ENCODE measurements around the gene NHEJ1.

NHEJ1 gene

DNA sequence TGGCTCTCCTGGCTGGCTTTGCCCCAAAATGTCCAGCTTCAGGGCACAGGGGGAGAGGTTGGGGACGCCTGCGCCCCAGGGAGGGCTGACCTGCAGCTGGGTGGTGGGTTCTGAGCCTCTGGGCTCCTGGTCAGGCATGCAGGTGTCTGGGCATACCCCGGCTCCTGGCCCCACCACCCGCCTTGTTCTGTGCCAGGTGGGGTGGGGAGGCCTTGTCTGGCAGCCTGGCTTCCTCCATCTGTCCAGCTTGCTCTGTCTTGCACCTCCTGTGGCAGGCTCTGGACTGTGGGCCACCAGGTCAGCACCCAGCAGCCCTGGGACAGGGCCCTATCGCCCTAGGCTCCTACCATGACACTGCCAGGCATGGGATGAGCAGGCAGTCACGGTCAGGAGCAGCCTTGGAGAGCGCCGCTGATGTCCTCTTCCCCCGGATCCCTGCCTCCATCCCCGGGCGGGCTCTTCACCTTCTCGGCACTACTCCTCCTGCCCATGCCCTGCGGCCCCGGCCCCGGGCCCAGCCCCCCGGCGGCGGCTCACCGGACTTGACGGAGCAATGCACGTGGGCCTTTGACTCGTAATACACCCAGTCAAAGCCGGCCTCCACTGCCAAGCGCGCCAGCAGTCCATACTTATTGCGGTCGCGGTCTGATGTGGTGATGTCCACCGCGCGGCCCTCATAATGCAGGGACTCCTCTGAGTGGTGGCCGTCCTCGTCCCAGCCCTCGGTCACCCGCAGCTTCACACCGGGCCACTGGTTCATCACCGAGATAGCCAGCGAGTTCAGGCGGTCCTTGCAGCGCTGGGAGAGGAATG, 103.5 kb downstream of the NHEJ1 start:
- no peak for DNase-seq

DNA sequence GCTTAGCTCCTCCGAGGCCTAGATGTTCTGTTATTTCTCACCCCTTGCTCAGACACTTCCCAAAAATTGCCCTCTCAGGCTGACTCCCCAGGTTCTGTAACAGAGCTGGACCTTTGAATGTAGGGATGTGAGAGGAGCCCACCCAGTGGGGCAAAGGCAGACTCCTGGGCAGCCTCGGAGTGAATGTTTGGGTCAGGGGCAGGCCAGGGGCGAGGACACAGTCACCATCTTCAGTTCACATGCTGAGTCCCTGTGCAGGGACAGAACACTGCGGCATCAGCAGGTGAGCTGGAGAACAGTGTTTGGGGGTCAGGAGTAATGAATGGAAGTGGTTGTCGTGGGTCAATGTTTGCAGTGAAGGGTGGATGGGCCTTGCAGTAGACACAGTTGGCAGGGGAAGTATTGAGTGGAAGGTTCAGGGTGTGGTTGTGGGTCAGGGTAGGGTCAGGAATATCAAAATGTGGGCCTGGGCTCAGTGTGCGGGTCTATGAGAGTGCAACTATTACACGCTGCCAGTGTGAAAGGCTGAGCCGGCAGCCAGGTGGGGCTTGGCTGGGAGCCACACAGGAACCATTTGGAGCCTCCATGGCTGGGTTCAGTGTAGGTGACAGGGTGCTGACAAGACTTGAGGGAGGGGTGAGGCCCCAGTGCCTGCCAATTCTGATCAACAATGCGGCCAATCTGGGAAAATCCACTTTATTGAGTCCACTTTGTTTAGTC, 104.3 kb downstream of the NHEJ1 start:
- DNase-seq: no peak

- DNase-seq: no peak
Measured at GRCh38 chr2:219054956-219055903, 105.4 kb downstream of the NHEJ1 start.

GRCh38 chr2:219049282-219049681, 111.3 kb downstream of the NHEJ1 start:
- DNase-seq: no peak

- no peak for DNase-seq
Measured at GRCh38 chr2:219045937-219046550, 114.6 kb downstream of the NHEJ1 start.

DNA sequence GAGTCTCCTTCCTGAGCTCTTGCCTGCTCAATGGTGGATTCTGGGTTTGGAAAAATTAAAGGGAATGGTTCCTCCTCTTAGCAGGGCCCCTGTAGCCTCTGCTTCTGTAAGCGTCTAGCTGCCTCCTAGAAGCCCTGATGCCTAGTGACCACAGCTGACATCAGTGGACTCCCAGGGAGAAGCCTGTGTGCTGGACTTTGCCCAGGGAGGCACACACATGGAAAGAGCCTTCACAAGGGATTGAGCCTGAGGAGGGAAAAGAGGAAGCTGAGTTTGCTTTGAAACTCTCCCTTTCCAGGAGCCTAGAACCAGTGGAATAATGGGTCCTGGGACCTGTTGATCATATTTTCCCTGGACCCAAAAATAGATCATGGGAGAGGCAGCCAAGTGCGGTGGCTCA, 117.9 kb downstream of the NHEJ1 start:
- no peak for DNase-seq

- DNase-seq: no peak
Measured at GRCh38 chr2:219042157-219042556, 118.5 kb downstream of the NHEJ1 start.

GRCh38 chr2:219041252-219041651, 119.4 kb downstream of the NHEJ1 start, which contains the start of gene CFAP65:
Gene CFAP65, minus strand, starts transcription at chr2:219041516. Its CDS starts 2,468 bp downstream, at chr2:219039048.
- peak; percentile 68 for DNase-seq

DNA sequence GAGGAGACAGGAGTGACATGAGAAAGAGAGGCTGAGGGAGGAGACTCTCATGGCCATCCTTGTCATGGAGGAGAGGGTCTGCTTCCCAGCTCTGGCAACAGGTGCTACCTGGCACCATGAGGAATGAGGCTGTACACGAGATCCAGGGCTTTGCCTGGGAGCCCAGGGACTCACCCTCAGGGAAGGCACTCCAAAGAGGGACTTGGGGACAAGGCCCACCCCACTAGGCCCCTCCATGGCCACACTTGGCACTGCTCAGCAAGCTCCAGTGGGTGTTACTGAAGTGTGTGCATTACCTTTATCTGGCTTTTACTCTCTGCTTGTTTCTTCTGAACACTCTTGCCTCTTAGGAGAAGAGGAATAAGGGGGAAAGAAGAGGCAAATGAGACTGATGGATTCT, 122.0 kb downstream of the NHEJ1 start:
- DNase-seq: no peak

- DNase-seq: no peak
Measured at GRCh38 chr2:219037783-219038499, 122.7 kb downstream of the NHEJ1 start.

- DNase-seq: no peak
Measured at GRCh38 chr2:219035942-219036341, 124.7 kb downstream of the NHEJ1 start.

- no peak for DNase-seq
Measured at GRCh38 chr2:219034823-219035222, 125.8 kb downstream of the NHEJ1 start.

GRCh38 chr2:219032051-219032745, 128.4 kb downstream of the NHEJ1 start:
- peak; percentile 89 for DNase-seq

GRCh38 chr2:219031005-219031738, 129.4 kb downstream of the NHEJ1 start:
- no peak for DNase-seq

DNA sequence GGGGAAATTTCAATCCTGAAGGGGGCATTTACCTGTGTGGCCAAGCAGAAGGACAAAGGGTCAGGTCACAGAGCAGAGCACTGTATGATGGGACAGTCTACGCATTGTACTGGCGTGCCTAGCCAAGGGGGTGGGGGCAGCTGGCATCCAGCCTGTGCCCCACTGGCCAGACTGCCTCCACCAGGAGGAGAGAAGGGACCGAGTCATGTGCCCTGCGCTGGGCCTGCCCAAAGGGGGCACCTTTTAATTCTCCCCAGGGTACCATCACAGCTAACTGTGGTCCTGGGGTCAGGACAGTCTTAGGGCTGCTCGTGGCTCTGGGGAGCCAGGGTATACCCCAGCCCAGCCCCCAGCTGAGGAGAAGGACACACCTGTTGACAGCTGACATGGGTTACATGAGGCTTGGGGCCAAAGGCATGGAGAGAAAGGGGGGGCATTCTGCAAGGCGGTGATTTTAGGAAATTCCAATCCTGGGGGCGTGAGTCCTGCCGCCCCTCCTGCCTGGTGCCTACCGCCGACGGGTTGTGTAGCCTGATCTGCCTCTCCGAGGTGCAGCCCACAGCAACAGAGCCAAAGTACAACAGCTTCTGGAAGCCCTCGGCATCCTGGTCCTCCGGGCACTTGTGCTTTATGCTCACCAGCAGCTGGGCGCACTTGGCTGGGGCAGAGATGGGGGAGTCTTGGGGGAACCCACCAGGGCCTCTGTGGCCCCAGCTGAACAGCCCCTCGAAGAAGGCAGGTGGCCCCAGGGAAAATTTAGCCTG, 130.3 kb downstream of the NHEJ1 start:
- no peak for DNase-seq

GRCh38 chr2:219029829-219030165, 130.8 kb downstream of the NHEJ1 start:
- peak; percentile 91 for DNase-seq

DNA sequence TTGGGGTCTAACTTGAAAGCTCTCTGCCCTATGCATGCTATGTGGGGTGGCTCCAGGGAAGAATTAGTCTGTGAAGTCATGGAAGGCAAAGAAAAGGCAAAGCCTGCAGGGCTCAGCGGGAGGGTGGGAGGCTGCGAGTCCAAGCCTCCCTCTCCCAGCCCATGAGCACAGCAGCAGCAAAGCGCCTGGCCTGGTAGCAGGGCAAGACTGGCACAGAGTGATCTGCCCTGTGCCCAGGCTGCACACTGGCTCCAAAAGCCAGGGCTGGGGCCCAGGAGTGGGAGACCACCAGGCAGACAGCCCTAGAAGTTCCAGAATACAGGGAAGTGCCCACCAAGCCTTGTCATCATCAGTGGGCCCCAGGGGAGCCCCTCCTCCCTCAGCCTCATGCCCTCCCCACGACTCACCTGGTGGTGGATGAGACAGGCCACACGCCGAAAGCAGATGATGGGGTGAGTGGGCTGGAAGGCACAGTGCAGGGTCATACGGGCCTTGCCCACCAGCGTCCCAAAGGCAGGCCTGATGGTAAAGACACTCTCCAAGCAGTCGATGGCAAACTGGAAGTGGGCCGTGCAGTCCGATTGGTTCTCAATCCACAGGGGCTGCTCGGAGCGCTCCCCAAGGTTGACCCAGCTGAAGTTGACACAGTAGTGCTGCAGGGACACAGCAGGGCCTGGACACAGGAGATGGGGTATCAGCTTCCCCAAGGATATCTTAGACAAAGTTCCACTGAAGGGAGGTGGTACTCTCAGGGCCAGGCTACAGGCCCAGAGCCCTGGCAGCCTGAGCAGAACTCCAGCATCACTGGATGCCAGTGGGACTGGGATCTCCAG, 131.4 kb downstream of the NHEJ1 start:
- no peak for DNase-seq

DNA sequence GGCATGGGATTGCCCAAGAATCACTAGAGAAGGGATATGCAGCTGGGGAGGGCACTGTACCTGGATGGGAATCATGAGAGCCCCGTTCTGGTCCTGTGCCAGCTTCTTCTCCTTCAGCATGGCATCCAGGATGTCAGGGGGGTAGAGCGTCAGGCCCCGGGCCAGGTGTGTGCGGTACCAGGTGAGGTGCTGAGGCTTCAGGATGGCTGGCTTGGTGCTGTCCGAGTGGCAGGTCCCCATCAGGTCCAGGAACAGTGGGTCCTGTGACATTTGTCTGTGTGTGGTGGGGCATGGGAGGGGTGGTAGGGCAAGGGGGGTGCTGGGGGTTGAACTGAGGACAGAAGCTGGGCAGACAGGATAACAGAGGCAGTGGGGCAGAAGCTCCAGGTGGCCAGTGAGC, 132.5 kb downstream of the NHEJ1 start:
- no peak for DNase-seq

DNA sequence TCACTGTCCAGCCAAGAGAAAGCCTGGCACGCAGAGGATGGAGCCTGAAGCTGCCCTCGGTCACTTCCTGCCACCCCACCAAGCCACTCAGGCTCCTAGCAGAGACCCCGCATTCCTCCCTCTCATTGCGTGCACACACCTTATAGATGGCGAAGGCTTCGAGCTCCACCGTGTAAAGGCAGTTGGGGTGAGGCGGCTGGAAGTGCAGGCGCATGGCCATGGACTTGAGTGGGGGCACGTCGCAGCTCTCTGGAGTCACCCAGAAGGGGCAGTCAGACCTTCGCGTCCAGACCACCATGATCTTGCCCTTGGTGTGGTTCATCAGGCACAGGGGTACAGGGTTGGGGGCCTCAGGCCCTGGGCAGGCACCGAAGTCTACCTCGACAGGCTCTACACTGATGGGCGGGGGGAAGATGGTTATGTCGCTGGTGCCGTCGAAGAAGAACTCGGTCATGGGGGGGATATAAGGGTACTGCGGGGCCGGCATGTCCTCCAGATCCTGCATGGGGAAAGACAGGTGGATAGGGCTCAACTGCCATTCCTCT, 133.0 kb downstream of the NHEJ1 start:
- no peak for DNase-seq
